Testis (tissue), 2 donors: ENCODE data around the gene ANO3.

Experiments used
- CTCF ChIP-seq, 3 experiments: fragments of 450-650 bp in 2 of 3; fragments of 200-600 bp in 1 of 3; sonication (generic) in 1 of 3; IDR thresholded peaks; one replicate each; pipeline ENCODE4 v1.5.1; 2016 to 2019; ENCODE audit warnings: antibody characterized with exemption in 3 of 3, mild to moderate bottlenecking in 2 of 3, moderate library complexity in 1 of 3
- POLR2A ChIP-seq: fragments of 450-650 bp; IDR thresholded peaks from one replicate; pipeline ENCODE4 v1.6.1; 2017; ENCODE audit warnings: antibody characterized with exemption, mild to moderate bottlenecking, moderate library complexity

GRCh38 chr11:26465274-26465673, 133.3 kb downstream of the ANO3 start:
- TF ChIP-seq CTCF (IDR thresholded peaks at IDR 0.05) (no peak), POLR2A (no peak)
